ENCODE measurements around the gene ABCB8. TPM values are rescaled to one million over a fixed set of nuclear protein-coding genes. Genes with fewer than 3 reads are reported as not detected.

Gene ABCB8
- polyA plus RNA-seq, 1 of the 3 experiments (the other 2 are of a cell fraction) = 36.0 TPM

- 95% methylated on average over 29 of the region's 39 CpGs for WGBS (ENCODE audit: low lambda C conversion rate)
- H4K20me1 ChIP-seq (ENCODE audit: insufficient read depth) = peaks cover 30% of the 10 kb centered on the region
Measured at GRCh38 chr7:151066273-151066974, 38.2 kb downstream of the ABCB8 start.

DNA sequence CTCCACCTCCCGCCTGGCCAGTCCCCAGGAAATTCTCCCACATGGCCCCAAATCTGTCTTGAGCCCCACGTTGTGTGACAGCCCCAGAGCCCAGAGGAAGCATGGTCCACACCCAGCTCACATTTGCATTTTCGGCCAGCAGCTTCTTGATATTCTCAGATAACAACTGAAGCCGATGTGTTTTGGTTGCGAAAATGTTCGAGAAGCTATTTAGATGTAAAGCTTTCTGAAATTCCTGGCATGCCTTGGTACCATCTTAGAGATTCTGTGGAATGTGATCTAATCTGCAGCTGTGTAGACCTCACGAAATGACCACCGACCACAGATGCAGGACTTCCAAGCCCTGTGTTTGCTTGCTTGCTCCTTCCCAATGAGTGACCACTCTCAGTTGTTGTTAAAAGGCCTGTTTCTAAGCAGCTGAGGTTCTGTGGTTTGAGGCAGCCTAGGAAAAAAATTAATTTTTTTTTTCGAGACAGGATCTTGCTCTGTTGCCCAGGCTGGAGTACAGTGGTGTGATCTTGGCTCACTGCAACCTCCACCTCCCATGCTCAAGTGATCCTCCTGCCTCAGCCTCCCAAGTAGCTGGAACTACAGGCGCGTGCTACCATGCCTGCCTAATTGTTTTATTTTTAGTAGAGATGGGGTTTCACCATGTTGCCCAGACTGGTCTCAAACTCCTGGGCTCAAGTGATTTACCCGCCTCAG is 40.0 kb downstream of the ABCB8 start:
- Histone ChIP-seq H3K36me3 (replicated peaks in 1 of 2; ENCODE audit: control insufficient read depth in 1 of 2, insufficient read depth in 2 of 2, low read length in 1 of 2) (peaks cover 61 to 79% of the 10 kb centered on the region in 2 experiments), H3K9ac (no peak overlapping the region), H3K9me3 (no peaks in the 10 kb centered on the region), H3K27ac (ENCODE audit: low read depth in 2 of 2, low read length in 1 of 2) (no peak overlapping the region), H4K20me1 (ENCODE audit: insufficient read depth) (peaks cover 15% of the 10 kb centered on the region), H3K4me3 (ENCODE audit: low read depth in 2 of 2, low read length in 1 of 2) (no peak overlapping the region), H3F3A (replicated peaks; ENCODE audit: insufficient read depth) (peaks cover 14% of the 10 kb centered on the region), H3K79me2 (ENCODE audit: insufficient read depth) (peaks cover 48% of the 10 kb centered on the region; the same call in 1 of the 2 replicates), H3K9me2 (no peaks in the 10 kb centered on the region), H3K4me1 (ENCODE audit: control insufficient read depth in 1 of 2, insufficient read depth in 2 of 2, low read depth in 1 of 2, low read length in 1 of 2) (no peaks in the 10 kb centered on the region; a peak in 2 of 4 replicates), H2AFZ (ENCODE audit: low read depth) (no peak overlapping the region), H3K27me3 (ENCODE audit: insufficient read depth) (no peaks in the 10 kb centered on the region), H3K4me2 (no peak overlapping the region)
- TF ChIP-seq RCOR1 (IDR thresholded peaks at IDR 0.05; ENCODE audit: low read length) = no peak
- TF ChIP-seq TEAD4 (IDR thresholded peaks at IDR 0.05; ENCODE audit: borderline replicate concordance, insufficient read depth) = 0 out of 2 replicates have a peak, but pooled peaks have one; percentile 25
- DNase-seq = no peak
- CTCF ChIA-PET = interaction anchor here (0.6 to 12.2 kb wide), 8 partner anchors 8 to 50 kb away, joined by 3 to 77 read pairs (median 5); partner anchors contain the start of genes CDK5 and SLC4A2
- POLR2A ChIA-PET = interaction anchor here (1.1 to 1.5 kb wide), 2 partner anchors 8 to 13 kb away, joined by 3 read pairs; partner anchors contain the start of gene FASTK
- 78% methylated on average over 12 of the region's 12 CpGs for WGBS (ENCODE audit: low lambda C conversion rate)

More at GRCh38 chr7:151066273-151066974, 38.2 kb downstream of the ABCB8 start:
- H3K79me2 ChIP-seq (ENCODE audit: insufficient read depth) = peaks cover 56% of the 10 kb centered on the region
- no peak for DNase-seq
- H3K4me1 ChIP-seq (ENCODE audit: control insufficient read depth in 1 of 2, insufficient read depth in 2 of 2, low read depth in 1 of 2, low read length in 1 of 2) = peaks cover 6 to 10% of the 10 kb centered on the region in 2 experiments; a peak in 3 of 4 replicates
- ChIA-PET POLR2A (interaction anchor here (0.7 to 1.4 kb wide), 2 partner anchors 9 to 22 kb away, joined by 3 to 5 read pairs; no protein-coding TSS in a partner anchor), CTCF (interaction anchor here (0.7 to 12.2 kb wide), 8 partner anchors 7 to 103 kb away, joined by 3 to 126 read pairs (median 6); partner anchors contain the start of genes CDK5 and SLC4A2)
- H3K4me3 ChIP-seq (ENCODE audit: low read depth in 2 of 2, low read length in 1 of 2) = no peak overlapping the region
- no peak overlapping the region for H3K9ac ChIP-seq
- no peak overlapping the region for H2AFZ ChIP-seq (ENCODE audit: low read depth)
- H3K4me2 ChIP-seq = no peak overlapping the region
- no peaks in the 10 kb centered on the region for H3K27me3 ChIP-seq (ENCODE audit: insufficient read depth)
- TF ChIP-seq FOSL2 (IDR thresholded peaks at IDR 0.05; ENCODE audit: borderline replicate concordance, low read depth) = no peak
- peaks cover 57 to 82% of the 10 kb centered on the region in 2 experiments for H3K36me3 ChIP-seq (replicated peaks in 1 of 2; ENCODE audit: control insufficient read depth in 1 of 2, insufficient read depth in 2 of 2, low read length in 1 of 2)
- H3F3A ChIP-seq (replicated peaks; ENCODE audit: insufficient read depth) = no peaks in the 10 kb centered on the region
- H3K9me3 ChIP-seq = no peaks in the 10 kb centered on the region
- H3K27ac ChIP-seq (ENCODE audit: low read depth in 2 of 2, low read length in 1 of 2) = no peak overlapping the region
- H3K9me2 ChIP-seq = no peaks in the 10 kb centered on the region

- Histone ChIP-seq H3K9ac (no peak overlapping the region), H3K9me3 (no peaks in the 10 kb centered on the region), H3F3A (replicated peaks; ENCODE audit: insufficient read depth) (peaks cover 17% of the 10 kb centered on the region), H3K27ac (ENCODE audit: low read depth in 2 of 2, low read length in 1 of 2) (no peak overlapping the region), H3K4me3 (ENCODE audit: low read depth in 2 of 2, low read length in 1 of 2) (no peak overlapping the region), H3K4me2 (no peak overlapping the region), H4K20me1 (ENCODE audit: insufficient read depth) (no peaks in the 10 kb centered on the region), H3K27me3 (ENCODE audit: insufficient read depth) (no peaks in the 10 kb centered on the region), H2AFZ (ENCODE audit: low read depth) (no peak overlapping the region), H3K9me2 (no peaks in the 10 kb centered on the region), H3K36me3 (replicated peaks in 1 of 2; ENCODE audit: control insufficient read depth in 1 of 2, insufficient read depth in 2 of 2, low read length in 1 of 2) (peaks cover 60 to 86% of the 10 kb centered on the region in 2 experiments), H3K4me1 (ENCODE audit: control insufficient read depth in 1 of 2, insufficient read depth in 2 of 2, low read depth in 1 of 2, low read length in 1 of 2) (no peaks in the 10 kb centered on the region; a peak in 2 of 4 replicates), H3K79me2 (ENCODE audit: insufficient read depth) (peaks cover 30% of the 10 kb centered on the region; the same call in 1 of the 2 replicates)
- 97% methylated on average over 14 of the region's 17 CpGs for WGBS (ENCODE audit: low lambda C conversion rate)
- no peak for DNase-seq
- CTCF ChIA-PET = interaction anchor here (1.0 to 12.2 kb wide), 4 partner anchors 8 to 52 kb away, joined by 3 to 77 read pairs (median 14); partner anchors contain the start of genes CDK5 and SLC4A2
- POLR2A ChIA-PET = interaction anchor here (1.0 kb wide), 1 partner anchor 11 kb away, joined by 3 read pairs; the partner anchor contains the start of gene FASTK
- TF ChIP-seq RXRA (IDR thresholded peaks at IDR 0.05; ENCODE audit: borderline replicate concordance, low read depth) (no peak), EZH2phosphoT487 (IDR thresholded peaks at IDR 0.05; ENCODE audit: borderline replicate concordance, low read depth) (no peak), MEF2A (IDR thresholded peaks at IDR 0.05; ENCODE audit: borderline replicate concordance, low read depth) (no peak), NRF1 (IDR thresholded peaks at IDR 0.05; ENCODE audit: low read depth, low read length) (no peak), FOXM1 (IDR thresholded peaks at IDR 0.05; ENCODE audit: low read depth) (no peak), CHD2 (IDR thresholded peaks at IDR 0.05; ENCODE audit: low read length, partially characterized antibody) (no peak), USF2 (IDR thresholded peaks at IDR 0.05; ENCODE audit: borderline replicate concordance, low read depth, low read length) (no peak), ELF1 (IDR thresholded peaks at IDR 0.05) (no peak)
- TF ChIP-seq, protein P1, sequence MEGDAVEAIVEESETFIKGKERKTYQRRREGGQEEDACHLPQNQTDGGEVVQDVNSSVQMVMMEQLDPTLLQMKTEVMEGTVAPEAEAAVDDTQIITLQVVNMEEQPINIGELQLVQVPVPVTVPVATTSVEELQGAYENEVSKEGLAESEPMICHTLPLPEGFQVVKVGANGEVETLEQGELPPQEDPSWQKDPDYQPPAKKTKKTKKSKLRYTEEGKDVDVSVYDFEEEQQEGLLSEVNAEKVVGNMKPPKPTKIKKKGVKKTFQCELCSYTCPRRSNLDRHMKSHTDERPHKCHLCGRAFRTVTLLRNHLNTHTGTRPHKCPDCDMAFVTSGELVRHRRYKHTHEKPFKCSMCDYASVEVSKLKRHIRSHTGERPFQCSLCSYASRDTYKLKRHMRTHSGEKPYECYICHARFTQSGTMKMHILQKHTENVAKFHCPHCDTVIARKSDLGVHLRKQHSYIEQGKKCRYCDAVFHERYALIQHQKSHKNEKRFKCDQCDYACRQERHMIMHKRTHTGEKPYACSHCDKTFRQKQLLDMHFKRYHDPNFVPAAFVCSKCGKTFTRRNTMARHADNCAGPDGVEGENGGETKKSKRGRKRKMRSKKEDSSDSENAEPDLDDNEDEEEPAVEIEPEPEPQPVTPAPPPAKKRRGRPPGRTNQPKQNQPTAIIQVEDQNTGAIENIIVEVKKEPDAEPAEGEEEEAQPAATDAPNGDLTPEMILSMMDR (IDR thresholded peaks at IDR 0.05) = no peak
- TF ChIP-seq, protein P2, sequence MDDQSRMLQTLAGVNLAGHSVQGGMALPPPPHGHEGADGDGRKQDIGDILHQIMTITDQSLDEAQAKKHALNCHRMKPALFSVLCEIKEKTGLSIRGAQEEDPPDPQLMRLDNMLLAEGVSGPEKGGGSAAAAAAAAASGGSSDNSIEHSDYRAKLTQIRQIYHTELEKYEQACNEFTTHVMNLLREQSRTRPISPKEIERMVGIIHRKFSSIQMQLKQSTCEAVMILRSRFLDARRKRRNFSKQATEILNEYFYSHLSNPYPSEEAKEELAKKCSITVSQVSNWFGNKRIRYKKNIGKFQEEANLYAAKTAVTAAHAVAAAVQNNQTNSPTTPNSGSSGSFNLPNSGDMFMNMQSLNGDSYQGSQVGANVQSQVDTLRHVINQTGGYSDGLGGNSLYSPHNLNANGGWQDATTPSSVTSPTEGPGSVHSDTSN (IDR thresholded peaks at IDR 0.05) = no peak
Measured at GRCh38 chr7:151069841-151070573, 41.8 kb downstream of the ABCB8 start.

Data from SK-N-SH (cell line).